ENCODE measurements around the gene DPYSL5. TPM values are rescaled to one million over a fixed set of nuclear protein-coding genes. Genes with fewer than 3 reads are reported as not detected.

DPYSL5 gene, protein sequence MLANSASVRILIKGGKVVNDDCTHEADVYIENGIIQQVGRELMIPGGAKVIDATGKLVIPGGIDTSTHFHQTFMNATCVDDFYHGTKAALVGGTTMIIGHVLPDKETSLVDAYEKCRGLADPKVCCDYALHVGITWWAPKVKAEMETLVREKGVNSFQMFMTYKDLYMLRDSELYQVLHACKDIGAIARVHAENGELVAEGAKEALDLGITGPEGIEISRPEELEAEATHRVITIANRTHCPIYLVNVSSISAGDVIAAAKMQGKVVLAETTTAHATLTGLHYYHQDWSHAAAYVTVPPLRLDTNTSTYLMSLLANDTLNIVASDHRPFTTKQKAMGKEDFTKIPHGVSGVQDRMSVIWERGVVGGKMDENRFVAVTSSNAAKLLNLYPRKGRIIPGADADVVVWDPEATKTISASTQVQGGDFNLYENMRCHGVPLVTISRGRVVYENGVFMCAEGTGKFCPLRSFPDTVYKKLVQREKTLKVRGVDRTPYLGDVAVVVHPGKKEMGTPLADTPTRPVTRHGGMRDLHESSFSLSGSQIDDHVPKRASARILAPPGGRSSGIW
- total RNA-seq, result not detected

DNA sequence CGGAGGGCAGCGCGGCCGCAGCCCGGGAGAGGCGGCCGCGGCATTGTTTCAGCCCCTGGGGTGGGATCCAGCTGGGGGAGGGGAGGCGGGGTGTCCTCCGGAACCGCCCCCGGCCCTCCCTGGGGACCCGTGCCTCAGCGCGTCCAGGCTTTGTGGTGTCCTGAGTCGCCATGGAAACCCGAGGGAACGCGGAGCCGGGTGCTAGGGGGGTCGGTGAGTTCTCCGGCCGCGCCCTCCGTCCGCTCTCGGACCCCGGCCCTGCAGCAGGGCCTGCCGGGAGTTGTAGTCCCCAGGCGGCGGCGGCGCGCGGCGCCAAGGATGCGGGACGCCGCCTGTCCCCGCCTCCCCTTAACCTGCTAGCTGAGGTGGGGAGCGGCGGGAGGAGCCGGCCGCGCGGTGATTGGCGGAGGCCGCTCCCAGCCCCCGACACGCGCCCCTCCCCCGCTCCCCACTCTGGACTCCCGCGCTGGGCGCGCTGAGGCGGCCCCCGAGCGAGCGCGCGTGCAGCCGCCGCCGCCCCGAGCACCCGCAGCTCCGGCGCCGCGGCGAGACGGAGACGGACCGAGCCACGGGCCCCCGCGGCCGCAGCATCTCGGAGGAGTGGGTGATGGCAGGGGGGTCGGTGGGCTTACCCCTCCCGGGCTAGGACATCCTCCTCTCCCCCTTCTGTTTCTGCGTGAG lies at the start of gene DPYSL5:
Gene DPYSL5, plus strand, starts transcription at position 478 of the 681 bp plus-strand sequence. CDS start 50,368 bp downstream, outside the sequence.
- H3K9me3 ChIP-seq, result no peaks in the 10 kb centered on the region
- 0% methylated on average over 8 of the region's 83 CpGs; no CpG with 5 or more reads in 1 of the 2 donors for WGBS, 2 donors
- TF ChIP-seq EP300 (IDR thresholded peaks at IDR 0.05), result no peak
- no peak for TF ChIP-seq POLR2A (IDR thresholded peaks at IDR 0.05)
- no peak for TF ChIP-seq POLR2AphosphoS5 (IDR thresholded peaks at IDR 0.05)
- TF ChIP-seq, protein P1, sequence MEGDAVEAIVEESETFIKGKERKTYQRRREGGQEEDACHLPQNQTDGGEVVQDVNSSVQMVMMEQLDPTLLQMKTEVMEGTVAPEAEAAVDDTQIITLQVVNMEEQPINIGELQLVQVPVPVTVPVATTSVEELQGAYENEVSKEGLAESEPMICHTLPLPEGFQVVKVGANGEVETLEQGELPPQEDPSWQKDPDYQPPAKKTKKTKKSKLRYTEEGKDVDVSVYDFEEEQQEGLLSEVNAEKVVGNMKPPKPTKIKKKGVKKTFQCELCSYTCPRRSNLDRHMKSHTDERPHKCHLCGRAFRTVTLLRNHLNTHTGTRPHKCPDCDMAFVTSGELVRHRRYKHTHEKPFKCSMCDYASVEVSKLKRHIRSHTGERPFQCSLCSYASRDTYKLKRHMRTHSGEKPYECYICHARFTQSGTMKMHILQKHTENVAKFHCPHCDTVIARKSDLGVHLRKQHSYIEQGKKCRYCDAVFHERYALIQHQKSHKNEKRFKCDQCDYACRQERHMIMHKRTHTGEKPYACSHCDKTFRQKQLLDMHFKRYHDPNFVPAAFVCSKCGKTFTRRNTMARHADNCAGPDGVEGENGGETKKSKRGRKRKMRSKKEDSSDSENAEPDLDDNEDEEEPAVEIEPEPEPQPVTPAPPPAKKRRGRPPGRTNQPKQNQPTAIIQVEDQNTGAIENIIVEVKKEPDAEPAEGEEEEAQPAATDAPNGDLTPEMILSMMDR (IDR thresholded peaks at IDR 0.05), result no peak
- H3K4me1 ChIP-seq, result peaks cover 26 to 38% (median 33%) of the 10 kb centered on the region in 4 donors
- no peaks in the 10 kb centered on the region for H3K36me3 ChIP-seq
- H3K27me3 ChIP-seq, result peaks cover 0 to 54% (median 38%) of the 10 kb centered on the region in 4 donors
- no peak within 1 kb of the TSS for H3K27ac ChIP-seq
- DNase-seq, result peak in 1 of 2 donors; percentile 81
- no peak for ATAC-seq (ENCODE audit: low FRiP score in 2 of 2)
- H3K4me3 ChIP-seq, result peak within 1 kb of the TSS in 3 of 4 donors; percentile 20 to 41 (median 29)

DNA sequence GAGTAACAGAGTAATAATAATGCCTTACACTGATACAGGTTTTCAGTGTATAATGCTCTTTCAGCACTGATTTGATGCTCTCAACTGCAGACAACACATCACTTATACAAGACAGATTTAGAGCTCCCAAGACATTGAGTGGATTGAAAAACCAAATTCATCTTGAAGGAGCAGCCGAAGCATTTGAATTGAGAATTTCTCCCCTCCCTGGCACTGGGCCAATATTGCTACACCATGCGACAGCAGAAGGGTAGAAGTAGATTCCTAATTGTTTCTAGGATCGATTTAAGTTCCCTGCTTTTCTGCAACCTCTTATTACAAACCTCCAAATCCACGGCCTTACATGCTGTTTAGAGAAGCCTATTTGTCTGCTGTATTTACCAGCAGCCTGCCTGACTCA lies 46.6 kb upstream of the DPYSL5 start:
- H3K27ac ChIP-seq, result no peak overlapping the region
- no peak for TF ChIP-seq POLR2A (IDR thresholded peaks at IDR 0.05)
- TF ChIP-seq POLR2AphosphoS5 (IDR thresholded peaks at IDR 0.05), result no peak
- no peak for TF ChIP-seq EP300 (IDR thresholded peaks at IDR 0.05)
- TF ChIP-seq, protein P1 (IDR thresholded peaks at IDR 0.05), result no peak

DNA sequence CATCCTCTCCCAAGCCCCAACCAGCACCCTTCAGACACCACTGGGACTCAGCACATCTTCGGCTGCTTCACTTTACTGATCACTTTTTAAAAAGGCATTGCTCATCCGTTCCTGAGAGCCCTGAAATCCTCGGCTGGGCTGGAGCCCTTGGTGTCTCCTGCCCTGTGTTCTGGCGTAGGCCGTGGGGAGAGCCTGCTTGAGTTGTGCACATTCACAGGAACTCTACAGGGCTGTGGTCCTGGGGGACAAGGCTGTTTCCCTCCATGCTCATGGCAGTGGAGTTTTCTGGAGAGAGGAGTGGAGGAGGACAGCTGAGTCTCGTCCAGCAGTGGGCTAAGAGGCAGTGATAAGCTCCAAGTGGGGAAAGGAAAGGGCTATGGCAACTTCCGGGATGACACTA lies 46.1 kb upstream of the DPYSL5 start:
- TF ChIP-seq EP300 (IDR thresholded peaks at IDR 0.05) (no peak), POLR2A (IDR thresholded peaks at IDR 0.05) (no peak), POLR2AphosphoS5 (IDR thresholded peaks at IDR 0.05) (no peak)
- TF ChIP-seq, protein P1 (IDR thresholded peaks at IDR 0.05), result no peak
- WGBS, 2 donors, result 98% methylated on average over 7 of the region's 7 CpGs
- DNase-seq, result no peak

More for the DNA sequence above, 46.6 kb upstream of the DPYSL5 start:
- no peaks in the 10 kb centered on the region for H3K9me3 ChIP-seq
- H3K36me3 ChIP-seq, result no peaks in the 10 kb centered on the region
- H3K4me1 ChIP-seq, result no peaks in the 10 kb centered on the region
- no peaks in the 10 kb centered on the region for H3K27me3 ChIP-seq
- ATAC-seq (ENCODE audit: low FRiP score in 2 of 2) (no peak), DNase-seq (no peak)
- no peak overlapping the region for H3K4me3 ChIP-seq
- 89 to 91% methylated on average over 4 of the region's 4 CpGs for WGBS, 2 donors

DNA sequence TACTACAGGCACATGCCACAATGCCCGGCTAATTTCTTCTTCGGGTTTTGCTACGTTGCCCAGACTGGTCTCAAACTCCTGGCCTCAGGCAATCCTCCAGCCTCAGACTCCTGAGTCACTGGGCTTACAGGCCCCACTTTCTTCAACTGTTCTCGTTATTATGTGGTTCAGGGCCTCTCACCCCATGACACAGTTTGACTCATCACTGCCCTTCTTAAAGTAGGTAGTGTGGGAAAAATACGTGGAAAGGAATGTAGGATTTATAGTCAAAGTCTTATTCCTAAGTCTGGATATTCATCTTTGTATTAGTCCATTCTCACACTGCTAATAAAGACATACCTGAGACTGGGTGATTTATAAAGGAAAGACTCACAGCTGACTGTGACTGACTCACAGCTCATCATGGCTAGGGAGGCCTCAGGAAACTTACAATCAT lies 42.7 kb upstream of the DPYSL5 start:
- no peaks in the 10 kb centered on the region for H3K9me3 ChIP-seq

More for the DNA sequence above, 46.1 kb upstream of the DPYSL5 start:
- H3K27me3 ChIP-seq, result no peaks in the 10 kb centered on the region
- no peaks in the 10 kb centered on the region for H3K36me3 ChIP-seq
- H3K27ac ChIP-seq, result no peak overlapping the region
- no peak for ATAC-seq (ENCODE audit: low FRiP score in 2 of 2)
- no peaks in the 10 kb centered on the region for H3K9me3 ChIP-seq
- no peak overlapping the region for H3K4me3 ChIP-seq
- no peaks in the 10 kb centered on the region for H3K4me1 ChIP-seq

More for the DNA sequence above, 42.7 kb upstream of the DPYSL5 start:
- no peak overlapping the region for H3K4me3 ChIP-seq
- no peak overlapping the region for H3K27ac ChIP-seq
- DNase-seq (no peak), ATAC-seq (ENCODE audit: low FRiP score in 2 of 2) (no peak)
- H3K27me3 ChIP-seq, result no peaks in the 10 kb centered on the region
- no peaks in the 10 kb centered on the region for H3K4me1 ChIP-seq
- H3K36me3 ChIP-seq, result no peaks in the 10 kb centered on the region
- TF ChIP-seq POLR2A (IDR thresholded peaks at IDR 0.05), result no peak
- TF ChIP-seq POLR2AphosphoS5 (IDR thresholded peaks at IDR 0.05), result no peak
- TF ChIP-seq, protein P1 (IDR thresholded peaks at IDR 0.05), result no peak
- no peak for TF ChIP-seq EP300 (IDR thresholded peaks at IDR 0.05)
- 81 to 94% methylated on average over 5 of the region's 5 CpGs for WGBS, 2 donors
